Kidney (tissue), 14 donors: ENCODE results near the gene UBL5. TPM values are rescaled to one million over a fixed set of nuclear protein-coding genes. Genes with fewer than 3 reads are reported as not detected.

Source experiments
- DNase-seq, 5 donors: peaks; one replicate each; pipeline ENCODE4 v3.0.0-alpha.2; 2013 to 2020
- FAIRE-seq: peaks from 2 replicates; lab custom pipeline; 2012; peaks lifted over from hg19 to GRCh38; lab: Jason Lieb, UNC
- H3K27ac ChIP-seq, 2 donors: one replicate each; pipeline ENCODE4 v1.7.0; 2013; ENCODE audit warnings: low read depth in 2 of 2, low read length in 2 of 2, inconsistent platforms in 1 of 2
- H3K27me3 ChIP-seq: one replicate; pipeline ENCODE4 v1.7.1; 2013; ENCODE audit warnings: low read length, inconsistent platforms; ENCODE audit not compliant: control insufficient read depth, insufficient read depth
- H3K36me3 ChIP-seq, 3 donors: one replicate each; pipeline versions ENCODE4 v1.7.0 to v1.7.1; 2013; ENCODE audit warnings: low read length in 3 of 3, control low read depth in 1 of 3, inconsistent platforms in 1 of 3; ENCODE audit not compliant: insufficient read depth in 3 of 3, control insufficient read depth in 2 of 3
- H3K4me1 ChIP-seq, 3 donors: one replicate each; pipeline versions ENCODE4 v1.7.0 to v1.7.1; 2013; ENCODE audit warnings: low read length in 3 of 3, inconsistent platforms in 1 of 3, low read depth in 1 of 3; ENCODE audit not compliant: control insufficient read depth in 2 of 3, insufficient read depth in 2 of 3
- H3K4me3 ChIP-seq, 3 donors: one replicate each; pipeline versions ENCODE4 v1.7.0 to v1.8.1; 2013; ENCODE audit warnings: low read length in 3 of 3, control low read depth in 1 of 3, inconsistent platforms in 1 of 3
- H3K9ac ChIP-seq, 3 donors: one replicate each; pipeline versions ENCODE4 v1.7.0 to v1.7.1; 2013; ENCODE audit warnings: low read length in 3 of 3, control low read depth in 1 of 3, inconsistent platforms in 1 of 3
- H3K9me3 ChIP-seq, 3 donors: one replicate each; pipeline versions ENCODE4 v1.7.0 to v1.7.1; 2013; ENCODE audit warnings: low read length in 3 of 3, control low read depth in 1 of 3, inconsistent platforms in 1 of 3; ENCODE audit not compliant: control insufficient read depth in 2 of 3, insufficient read depth in 1 of 3
- intact Hi-C: fragments of 100-400 bp; cut with DNase I; formaldehyde crosslinking; loops from one replicate; pipeline ENCODE4 v1.11.1; 2022
- polyA plus RNA-seq: library from polyadenylated mRNA; stranded (reverse); fragments of 350-450 nt; fragmentation: Illumina TruSeq; extraction: RNeasy Lipid Tissue Mini Kit (QIAGEN cat#74804); gene quantifications from one replicate; pipeline ENCODE4 v1.2.3, GENCODE V29; 2014; ENCODE audit warnings: low read depth, low replicate concordance; ENCODE audit not compliant: insufficient read depth
- total RNA-seq: library from RNA; stranded (reverse); fragmentation: NEBNext Ultra II Directional; extraction: Animal tissue kit (Norgen Biotek cat#: 25700); gene quantifications from one replicate; pipeline ENCODE4 v1.2.1, GENCODE V29; 2021
- TF ChIP-seq, protein P1 (sequence below): IDR thresholded peaks from 3 replicates; pipeline ENCODE4 v1.5.1; 2012; ENCODE audit warnings: mild to moderate bottlenecking, moderate library complexity, borderline replicate concordance; ENCODE audit not compliant: insufficient read depth; ENCODE audit errors: extremely low read depth
- donor health status: control.
- donor health status: control.
- donor health status: control.
- donor health status: control.
- donor health status: control.
- donor health status: DM: yes; HTN: yes; CAD: no.
- donor health status: Normal renal cell carcinoma (clear cell type).

UBL5 gene
- total and polyA plus RNA-seq, 2 donors from 2014 or later: 322 to 968 TPM

DNA sequence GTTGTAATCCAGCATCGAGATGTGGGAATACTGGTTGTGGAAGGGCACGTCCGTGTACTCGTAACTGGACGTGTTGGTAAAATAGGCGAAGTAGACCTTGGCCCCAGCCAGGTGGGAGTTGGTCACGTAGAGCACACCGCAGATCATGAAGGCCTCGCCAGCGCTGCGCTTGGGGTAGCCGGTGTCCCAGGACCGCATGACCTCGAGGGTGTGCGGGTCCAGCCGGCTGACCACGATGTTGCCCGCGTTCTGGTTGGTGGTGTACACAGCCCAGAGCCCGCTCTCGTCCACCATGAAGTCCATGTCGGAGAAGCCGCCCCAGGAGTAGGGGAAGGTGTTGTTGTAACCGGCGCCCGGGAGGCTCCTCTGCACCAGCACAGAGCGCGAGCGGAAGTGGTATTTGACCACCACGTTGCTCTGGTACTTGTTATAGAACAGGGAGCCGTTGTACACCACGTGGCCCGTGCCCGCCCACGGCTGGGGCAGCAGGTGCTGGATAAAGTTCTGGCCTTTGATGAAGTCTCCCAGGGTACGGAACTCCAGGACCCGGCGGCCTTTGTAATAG is 26.6 kb downstream of the UBL5 start:
- intact Hi-C loops: no loop called here
- no peak for FAIRE-seq

DNA sequence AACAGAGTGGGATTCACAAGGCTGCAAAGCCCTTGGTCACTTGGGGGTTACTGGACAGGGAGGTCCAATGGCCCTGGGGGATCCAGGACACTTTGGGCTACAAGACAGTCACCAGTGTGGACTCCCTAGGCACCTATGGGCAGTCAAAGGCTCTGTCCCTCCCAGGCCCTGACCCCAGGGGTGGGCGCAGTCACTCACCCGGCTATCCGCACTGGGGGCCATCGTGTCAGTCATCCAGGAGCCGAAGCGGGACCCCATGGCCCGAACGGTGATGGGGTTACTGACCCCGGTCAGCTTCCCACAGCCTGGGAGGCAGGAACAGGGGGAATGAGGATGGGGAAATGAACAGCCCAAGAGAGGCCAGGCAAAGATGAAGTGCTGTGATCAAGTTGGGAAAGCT is 28.9 kb downstream of the UBL5 start:
- H3K27me3 ChIP-seq: no peaks in the 10 kb centered on the region
- TF ChIP-seq, protein P1, sequence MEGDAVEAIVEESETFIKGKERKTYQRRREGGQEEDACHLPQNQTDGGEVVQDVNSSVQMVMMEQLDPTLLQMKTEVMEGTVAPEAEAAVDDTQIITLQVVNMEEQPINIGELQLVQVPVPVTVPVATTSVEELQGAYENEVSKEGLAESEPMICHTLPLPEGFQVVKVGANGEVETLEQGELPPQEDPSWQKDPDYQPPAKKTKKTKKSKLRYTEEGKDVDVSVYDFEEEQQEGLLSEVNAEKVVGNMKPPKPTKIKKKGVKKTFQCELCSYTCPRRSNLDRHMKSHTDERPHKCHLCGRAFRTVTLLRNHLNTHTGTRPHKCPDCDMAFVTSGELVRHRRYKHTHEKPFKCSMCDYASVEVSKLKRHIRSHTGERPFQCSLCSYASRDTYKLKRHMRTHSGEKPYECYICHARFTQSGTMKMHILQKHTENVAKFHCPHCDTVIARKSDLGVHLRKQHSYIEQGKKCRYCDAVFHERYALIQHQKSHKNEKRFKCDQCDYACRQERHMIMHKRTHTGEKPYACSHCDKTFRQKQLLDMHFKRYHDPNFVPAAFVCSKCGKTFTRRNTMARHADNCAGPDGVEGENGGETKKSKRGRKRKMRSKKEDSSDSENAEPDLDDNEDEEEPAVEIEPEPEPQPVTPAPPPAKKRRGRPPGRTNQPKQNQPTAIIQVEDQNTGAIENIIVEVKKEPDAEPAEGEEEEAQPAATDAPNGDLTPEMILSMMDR: no peak
- FAIRE-seq (no peak), DNase-seq (no peak)
- intact Hi-C loops: no loop called here
- H3K9me3 ChIP-seq: no peaks in the 10 kb centered on the region
- no peak overlapping the region for H3K9ac ChIP-seq
- no peaks in the 10 kb centered on the region for H3K4me1 ChIP-seq
- no peak overlapping the region for H3K27ac ChIP-seq
- H3K36me3 ChIP-seq: no peaks in the 10 kb centered on the region
- no peak overlapping the region for H3K4me3 ChIP-seq

More for the DNA sequence above, 26.6 kb downstream of the UBL5 start:
- Histone ChIP-seq H3K27ac (no peak overlapping the region), H3K9me3 (no peaks in the 10 kb centered on the region), H3K9ac (no peak overlapping the region), H3K36me3 (no peaks in the 10 kb centered on the region), H3K4me3 (no peak overlapping the region), H3K4me1 (no peaks in the 10 kb centered on the region), H3K27me3 (no peaks in the 10 kb centered on the region)
- TF ChIP-seq, protein P1: no peak
- peak in 1 of 5 donors; percentile 74 for DNase-seq

DNA sequence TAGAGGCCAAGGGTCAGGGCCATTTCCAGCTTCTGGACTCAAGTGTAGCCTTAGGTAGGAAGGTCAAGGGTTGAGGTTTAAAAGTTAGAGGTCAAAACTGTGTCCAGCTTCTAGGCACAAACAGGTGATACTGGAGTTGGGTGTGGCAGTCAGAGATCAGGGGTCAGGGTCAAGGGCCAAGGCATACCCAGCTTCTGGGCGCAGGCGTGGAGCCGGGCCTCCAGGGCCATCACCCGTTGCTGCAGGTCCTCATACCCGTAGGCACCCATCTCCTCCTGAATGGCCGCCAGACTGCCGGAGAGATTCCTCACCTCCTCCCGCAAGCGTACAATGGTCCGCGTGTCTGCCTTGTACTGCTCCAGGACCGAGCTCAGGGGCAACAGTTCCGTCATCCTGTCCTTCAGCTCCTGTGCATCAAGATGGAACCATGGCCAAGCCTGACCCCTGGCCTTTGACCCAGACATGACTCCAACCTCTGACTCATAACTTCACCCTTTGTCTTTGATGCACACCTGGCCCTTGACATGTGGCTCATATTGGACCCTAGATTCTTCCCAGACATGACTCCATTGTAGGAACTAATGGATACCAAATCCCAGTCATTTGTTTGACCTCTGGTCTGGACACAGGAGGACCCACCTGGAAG is 29.5 kb downstream of the UBL5 start:
- no peak overlapping the region for H3K27ac ChIP-seq
- no peak overlapping the region for H3K4me3 ChIP-seq
- FAIRE-seq (no peak), DNase-seq (no peak)
- H3K4me1 ChIP-seq: no peaks in the 10 kb centered on the region
- no peaks in the 10 kb centered on the region for H3K27me3 ChIP-seq
- H3K36me3 ChIP-seq: no peaks in the 10 kb centered on the region
- H3K9me3 ChIP-seq: no peaks in the 10 kb centered on the region
- TF ChIP-seq, protein P1: no peak
- intact Hi-C loops: no loop called here
- no peak overlapping the region for H3K9ac ChIP-seq
